ENCODE measurements around the gene KRTAP4-8.
"Not testable (repeated sequence)": the region's sequence is repeated elsewhere in the genome, so short reads cannot be mapped to it uniquely, and the experiment has no call there.

Gene KRTAP4-8

GRCh38 chr17:41119696-41120690 is 22.1 kb upstream of the KRTAP4-8 start:
- not testable (repeated sequence) for H3K27me3 Mint-ChIP-seq; ATAC-seq; DNase-seq; H3K9me3 Mint-ChIP-seq; H3K36me3 Mint-ChIP-seq (ENCODE audit: low read depth)
- H3K27ac Mint-ChIP-seq = peak overlapping the region; percentile 61
- peak overlapping the region; percentile 2 for H3K4me3 Mint-ChIP-seq
- H3K4me1 Mint-ChIP-seq = peaks cover 52% of the 10 kb centered on the region

- Mint-ChIP-seq H3K9me3 (peaks cover 9% of the 10 kb centered on the region), H3K36me3 (ENCODE audit: low read depth) (no peaks in the 10 kb centered on the region), H3K27ac (no peak overlapping the region), H3K4me3 (no peak overlapping the region), H3K27me3 (peaks cover 2% of the 10 kb centered on the region), H3K4me1 (peaks cover 39% of the 10 kb centered on the region)
- DNase-seq (no peak), ATAC-seq (no peak)
Observed at GRCh38 chr17:41118721-41119120, 20.8 kb upstream of the KRTAP4-8 start.

- not testable (repeated sequence) for H3K4me3 Mint-ChIP-seq; DNase-seq; H3K27me3 Mint-ChIP-seq; H3K27ac Mint-ChIP-seq; ATAC-seq; H3K9me3 Mint-ChIP-seq; H3K36me3 Mint-ChIP-seq (ENCODE audit: low read depth)
- H3K4me1 Mint-ChIP-seq = peaks cover 33% of the 10 kb centered on the region
Observed at GRCh38 chr17:41117846-41118386, 20.0 kb upstream of the KRTAP4-8 start, which contains the start of gene KRTAP4-11. TSS of gene KRTAP4-11 (minus strand) at chr17:41118373. CDS start at chr17:41118315, 58 bp downstream.

- DNase-seq (no peak), ATAC-seq (no peak)
- peaks cover 5% of the 10 kb centered on the region for H3K9me3 Mint-ChIP-seq
- H3K4me3 Mint-ChIP-seq = no peak overlapping the region
- peaks cover 2% of the 10 kb centered on the region for H3K27me3 Mint-ChIP-seq
- peaks cover 2% of the 10 kb centered on the region for H3K36me3 Mint-ChIP-seq (ENCODE audit: low read depth)
- peaks cover 28% of the 10 kb centered on the region for H3K4me1 Mint-ChIP-seq
- no peak overlapping the region for H3K27ac Mint-ChIP-seq
Observed at GRCh38 chr17:41116297-41116696, 18.4 kb upstream of the KRTAP4-8 start.

GRCh38 chr17:41111151-41111885 is 13.4 kb upstream of the KRTAP4-8 start:
- no peak for ATAC-seq
- Mint-ChIP-seq H3K36me3 (ENCODE audit: low read depth) (peaks cover 2% of the 10 kb centered on the region), H3K4me1 (peaks cover 12% of the 10 kb centered on the region), H3K4me3 (no peak overlapping the region), H3K27me3 (peaks cover 1% of the 10 kb centered on the region), H3K9me3 (peaks cover 13% of the 10 kb centered on the region), H3K27ac (no peak overlapping the region)
- no peak for DNase-seq

GRCh38 chr17:41108728-41109386 is 10.9 kb upstream of the KRTAP4-8 start:
- not testable (repeated sequence) for H3K27ac Mint-ChIP-seq; DNase-seq; H3K27me3 Mint-ChIP-seq; H3K36me3 Mint-ChIP-seq (ENCODE audit: low read depth); ATAC-seq; H3K4me1 Mint-ChIP-seq
- Mint-ChIP-seq H3K9me3 (peaks cover 13% of the 10 kb centered on the region), H3K4me3 (peak overlapping the region; percentile 41)

- H3K4me3 Mint-ChIP-seq = peak overlapping the region; percentile 41
- DNase-seq (no peak), ATAC-seq (no peak)
- no peak overlapping the region for H3K27ac Mint-ChIP-seq
- peaks cover 8% of the 10 kb centered on the region for H3K4me1 Mint-ChIP-seq
- peaks cover 13% of the 10 kb centered on the region for H3K9me3 Mint-ChIP-seq
- peaks cover 2% of the 10 kb centered on the region for H3K36me3 Mint-ChIP-seq (ENCODE audit: low read depth)
- H3K27me3 Mint-ChIP-seq = peaks cover 1% of the 10 kb centered on the region
Observed at GRCh38 chr17:41107941-41108450, 10.1 kb upstream of the KRTAP4-8 start.

- DNase-seq = not testable (repeated sequence)
Observed at GRCh38 chr17:41105347-41105746, 7.4 kb upstream of the KRTAP4-8 start, which contains the start of gene KRTAP4-9. TSS of gene KRTAP4-9 (plus strand) at chr17:41105389. CDS start at chr17:41105389, 0 bp downstream.

GRCh38 chr17:41104386-41105038 is 6.6 kb upstream of the KRTAP4-8 start:
- DNase-seq = not testable (repeated sequence)

More at GRCh38 chr17:41105347-41105746, 7.4 kb upstream of the KRTAP4-8 start, which contains the start of gene KRTAP4-9:
- not testable (repeated sequence) for H3K4me1 Mint-ChIP-seq; H3K4me3 Mint-ChIP-seq; ATAC-seq; H3K27me3 Mint-ChIP-seq; H3K9me3 Mint-ChIP-seq; H3K36me3 Mint-ChIP-seq (ENCODE audit: low read depth)
- H3K27ac Mint-ChIP-seq = peak within 1 kb of the TSS; percentile 37

GRCh38 chr17:41103896-41104295 is 6.0 kb upstream of the KRTAP4-8 start:
- Mint-ChIP-seq H3K27me3 (no peaks in the 10 kb centered on the region), H3K9me3 (peaks cover 3% of the 10 kb centered on the region), H3K4me1 (peaks cover 8% of the 10 kb centered on the region), H3K36me3 (ENCODE audit: low read depth) (no peaks in the 10 kb centered on the region), H3K27ac (no peak overlapping the region), H3K4me3 (no peak overlapping the region)
- DNase-seq = no peak
- ATAC-seq = no peak

More at GRCh38 chr17:41104386-41105038, 6.6 kb upstream of the KRTAP4-8 start:
- H3K27ac Mint-ChIP-seq; H3K4me3 Mint-ChIP-seq; H3K4me1 Mint-ChIP-seq; H3K9me3 Mint-ChIP-seq; H3K27me3 Mint-ChIP-seq; H3K36me3 Mint-ChIP-seq (ENCODE audit: low read depth); ATAC-seq: not testable (repeated sequence)

GRCh38 chr17:41101586-41102259 is 3.8 kb upstream of the KRTAP4-8 start, which contains the start of gene KRTAP4-16:
TSS of gene KRTAP4-16 (minus strand) at chr17:41102209. CDS start at chr17:41102209, 0 bp downstream.
- peaks cover 5% of the 10 kb centered on the region for H3K27me3 Mint-ChIP-seq
- no peak for DNase-seq
- no peaks in the 10 kb centered on the region for H3K9me3 Mint-ChIP-seq
- peaks cover 2% of the 10 kb centered on the region for H3K4me1 Mint-ChIP-seq
- no peak for ATAC-seq
- H3K4me3 Mint-ChIP-seq = no peak within 1 kb of the TSS
- H3K27ac Mint-ChIP-seq = no peak within 1 kb of the TSS
- H3K36me3 Mint-ChIP-seq (ENCODE audit: low read depth) = no peaks in the 10 kb centered on the region

GRCh38 chr17:41099682-41100480 is 1.9 kb upstream of the KRTAP4-8 start:
- ATAC-seq; DNase-seq; H3K4me1 Mint-ChIP-seq; H3K27me3 Mint-ChIP-seq; H3K27ac Mint-ChIP-seq; H3K36me3 Mint-ChIP-seq (ENCODE audit: low read depth); H3K4me3 Mint-ChIP-seq; H3K9me3 Mint-ChIP-seq: not testable (repeated sequence)

All from activated naive CD8-positive, alpha-beta T cell treated with anti-CD3 and anti-CD28 coated beads, Interleukin-2, amount 50 U/mL, for 24 hours (primary cell).